ENCODE measurements around the gene TP53AIP1. TPM values are rescaled to one million over a fixed set of nuclear protein-coding genes. Genes with fewer than 3 reads are reported as not detected.

The TP53AIP1 gene
- total RNA-seq, 1 donor from 2014 or later, result 0.17 TPM

GRCh38 chr11:128916681-128917080, 26.0 kb downstream of the TP53AIP1 start:
- no peak overlapping the region for H3K4me3 Mint-ChIP-seq (ENCODE audit: unreplicated experiment)
- no peak for DNase-seq (ENCODE audit: low spot score)
- TF ChIP-seq CTCF (IDR thresholded peaks at IDR 0.05), result no peak
- H3K27ac Mint-ChIP-seq (ENCODE audit: unreplicated experiment), result no peak overlapping the region
- peaks cover 8% of the 10 kb centered on the region for H3K9me3 Mint-ChIP-seq (ENCODE audit: low read depth)
- H3K27me3 Mint-ChIP-seq (ENCODE audit: low read depth), result peaks cover 12% of the 10 kb centered on the region
- peaks cover 7% of the 10 kb centered on the region for H3K4me1 Mint-ChIP-seq (ENCODE audit: low read depth)
- H3K36me3 Mint-ChIP-seq (ENCODE audit: low read depth), result no peaks in the 10 kb centered on the region

- peaks cover 10% of the 10 kb centered on the region for H3K9me3 Mint-ChIP-seq (ENCODE audit: low read depth)
- no peak for DNase-seq (ENCODE audit: low spot score)
- H3K27ac Mint-ChIP-seq (ENCODE audit: unreplicated experiment), result no peak overlapping the region
- peaks cover 1% of the 10 kb centered on the region for H3K36me3 Mint-ChIP-seq (ENCODE audit: low read depth)
- peaks cover 11% of the 10 kb centered on the region for H3K27me3 Mint-ChIP-seq (ENCODE audit: low read depth)
- H3K4me3 Mint-ChIP-seq (ENCODE audit: unreplicated experiment), result no peak overlapping the region
- H3K4me1 Mint-ChIP-seq (ENCODE audit: low read depth), result peaks cover 7% of the 10 kb centered on the region
- TF ChIP-seq CTCF (IDR thresholded peaks at IDR 0.05), result no peak
Measured at GRCh38 chr11:128916037-128916572, 26.6 kb downstream of the TP53AIP1 start.

GRCh38 chr11:128915149-128915521, 27.5 kb downstream of the TP53AIP1 start:
- H3K27ac Mint-ChIP-seq (ENCODE audit: unreplicated experiment), result no peak overlapping the region
- H3K4me3 Mint-ChIP-seq (ENCODE audit: unreplicated experiment), result no peak overlapping the region
- no peak for TF ChIP-seq CTCF (IDR thresholded peaks at IDR 0.05)
- peaks cover 1% of the 10 kb centered on the region for H3K36me3 Mint-ChIP-seq (ENCODE audit: low read depth)
- peaks cover 13% of the 10 kb centered on the region for H3K4me1 Mint-ChIP-seq (ENCODE audit: low read depth)
- H3K27me3 Mint-ChIP-seq (ENCODE audit: low read depth), result peaks cover 8% of the 10 kb centered on the region
- H3K9me3 Mint-ChIP-seq (ENCODE audit: low read depth), result peaks cover 10% of the 10 kb centered on the region
- no peak for DNase-seq (ENCODE audit: low spot score)

GRCh38 chr11:128914216-128915148, 28.2 kb downstream of the TP53AIP1 start:
- H3K9me3 Mint-ChIP-seq (ENCODE audit: low read depth), result peaks cover 10% of the 10 kb centered on the region
- H3K36me3 Mint-ChIP-seq (ENCODE audit: low read depth), result peaks cover 1% of the 10 kb centered on the region
- no peak for TF ChIP-seq CTCF (IDR thresholded peaks at IDR 0.05)
- H3K4me3 Mint-ChIP-seq (ENCODE audit: unreplicated experiment), result no peak overlapping the region
- H3K27ac Mint-ChIP-seq (ENCODE audit: unreplicated experiment), result no peak overlapping the region
- H3K4me1 Mint-ChIP-seq (ENCODE audit: low read depth), result peaks cover 20% of the 10 kb centered on the region
- DNase-seq (ENCODE audit: low spot score), result no peak
- H3K27me3 Mint-ChIP-seq (ENCODE audit: low read depth), result peaks cover 8% of the 10 kb centered on the region

- Mint-ChIP-seq H3K4me3 (ENCODE audit: unreplicated experiment) (no peak overlapping the region), H3K9me3 (ENCODE audit: low read depth) (peaks cover 10% of the 10 kb centered on the region), H3K36me3 (ENCODE audit: low read depth) (peaks cover 1% of the 10 kb centered on the region), H3K27me3 (ENCODE audit: low read depth) (peaks cover 6% of the 10 kb centered on the region), H3K4me1 (ENCODE audit: low read depth) (peaks cover 25% of the 10 kb centered on the region), H3K27ac (ENCODE audit: unreplicated experiment) (no peak overlapping the region)
- DNase-seq (ENCODE audit: low spot score), result no peak
- TF ChIP-seq CTCF (IDR thresholded peaks at IDR 0.05), result no peak
Measured at GRCh38 chr11:128913806-128914205, 28.9 kb downstream of the TP53AIP1 start.

Measured in chondrocyte (in vitro differentiated cells).